Epithelial cell of esophagus (primary cell): ENCODE measurements around the gene MT1M.

ENCODE experiments used
- DNase-seq: peaks from one replicate; pipeline ENCODE4 v3.0.0; 2010; ENCODE audit warnings: low read depth
- H3K4me3 ChIP-seq: 2 replicates; pipeline ENCODE4 v1.5.1; 2011; ENCODE audit warnings: mild to moderate bottlenecking, low read length, control low read depth
- TF ChIP-seq, protein P1 (sequence below): IDR thresholded peaks from 2 replicates; pipeline ENCODE4 v1.5.1; 2011; ENCODE audit warnings: low read depth, mild to moderate bottlenecking, low read length, control low read depth, inconsistent platforms; ENCODE audit not compliant: insufficient read depth; ENCODE audit errors: missing control alignments

The MT1M gene

DNA sequence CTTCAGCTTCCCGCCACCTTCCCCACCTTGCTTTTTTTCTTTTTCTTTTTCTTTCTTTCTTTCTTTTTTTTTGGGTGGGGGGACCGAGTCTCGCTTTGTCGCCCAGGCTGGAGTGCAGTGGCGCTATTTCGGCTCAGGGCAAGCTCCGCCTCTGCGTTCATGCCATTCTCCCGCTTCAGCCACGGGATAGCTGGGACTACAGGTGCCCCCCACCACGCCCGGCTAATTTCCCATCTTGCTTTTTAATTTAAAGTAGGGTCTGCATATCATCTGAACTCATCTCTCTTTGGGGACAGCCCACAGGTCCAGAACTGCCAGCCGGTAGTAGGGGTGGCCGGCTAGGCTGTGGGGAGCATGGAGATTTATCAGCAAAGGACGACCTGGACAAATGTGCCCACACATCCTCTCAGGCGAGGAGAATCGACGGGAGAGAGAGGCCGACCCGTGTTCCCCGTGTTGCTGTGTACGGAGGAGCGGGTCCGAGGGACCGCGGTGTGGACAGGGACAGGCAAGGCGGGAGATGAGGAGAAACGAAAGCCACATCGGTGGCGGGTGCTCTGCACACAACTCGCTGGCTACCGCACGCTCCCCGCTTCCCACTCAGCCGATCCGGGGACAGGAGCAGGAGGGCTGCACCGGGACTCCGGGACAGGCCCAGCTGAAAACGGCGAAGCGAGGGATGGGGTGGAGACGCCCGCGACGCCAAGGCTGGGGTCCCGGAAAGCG lies 2.4 kb downstream of the MT1M start:
- TF ChIP-seq, protein P1, sequence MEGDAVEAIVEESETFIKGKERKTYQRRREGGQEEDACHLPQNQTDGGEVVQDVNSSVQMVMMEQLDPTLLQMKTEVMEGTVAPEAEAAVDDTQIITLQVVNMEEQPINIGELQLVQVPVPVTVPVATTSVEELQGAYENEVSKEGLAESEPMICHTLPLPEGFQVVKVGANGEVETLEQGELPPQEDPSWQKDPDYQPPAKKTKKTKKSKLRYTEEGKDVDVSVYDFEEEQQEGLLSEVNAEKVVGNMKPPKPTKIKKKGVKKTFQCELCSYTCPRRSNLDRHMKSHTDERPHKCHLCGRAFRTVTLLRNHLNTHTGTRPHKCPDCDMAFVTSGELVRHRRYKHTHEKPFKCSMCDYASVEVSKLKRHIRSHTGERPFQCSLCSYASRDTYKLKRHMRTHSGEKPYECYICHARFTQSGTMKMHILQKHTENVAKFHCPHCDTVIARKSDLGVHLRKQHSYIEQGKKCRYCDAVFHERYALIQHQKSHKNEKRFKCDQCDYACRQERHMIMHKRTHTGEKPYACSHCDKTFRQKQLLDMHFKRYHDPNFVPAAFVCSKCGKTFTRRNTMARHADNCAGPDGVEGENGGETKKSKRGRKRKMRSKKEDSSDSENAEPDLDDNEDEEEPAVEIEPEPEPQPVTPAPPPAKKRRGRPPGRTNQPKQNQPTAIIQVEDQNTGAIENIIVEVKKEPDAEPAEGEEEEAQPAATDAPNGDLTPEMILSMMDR, result no peak
- no peak overlapping the region for H3K4me3 ChIP-seq
- DNase-seq, result no peak

DNA sequence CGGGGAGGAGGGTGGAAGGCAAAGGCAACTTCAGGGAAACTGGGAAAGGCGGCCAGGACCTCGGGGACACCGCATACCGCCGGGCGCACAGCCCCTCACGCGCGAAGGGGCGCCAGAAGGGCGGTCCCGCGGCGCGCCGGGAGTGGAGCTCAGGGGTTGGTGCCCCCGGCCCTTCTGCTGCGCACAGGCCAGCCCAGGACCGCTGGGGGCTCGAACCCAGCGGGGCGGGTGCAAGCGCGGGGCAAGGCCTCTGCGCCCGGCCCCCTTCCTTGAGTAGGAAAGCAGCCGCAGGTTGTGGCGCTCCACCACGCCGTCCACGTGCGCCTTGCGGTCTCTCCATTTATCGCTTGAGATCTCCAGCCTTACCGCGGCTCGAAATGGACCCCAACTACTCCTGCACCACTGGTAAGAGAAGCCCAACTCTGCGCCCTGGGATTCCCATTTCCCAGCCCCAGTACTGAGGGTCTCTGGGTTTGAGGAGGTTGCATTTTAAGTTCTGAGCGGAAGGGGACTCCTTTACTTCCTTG lies 3.0 kb downstream of the MT1M start:
- no peak overlapping the region for H3K4me3 ChIP-seq
- DNase-seq, result no peak
- TF ChIP-seq, protein P1, result no peak

DNA sequence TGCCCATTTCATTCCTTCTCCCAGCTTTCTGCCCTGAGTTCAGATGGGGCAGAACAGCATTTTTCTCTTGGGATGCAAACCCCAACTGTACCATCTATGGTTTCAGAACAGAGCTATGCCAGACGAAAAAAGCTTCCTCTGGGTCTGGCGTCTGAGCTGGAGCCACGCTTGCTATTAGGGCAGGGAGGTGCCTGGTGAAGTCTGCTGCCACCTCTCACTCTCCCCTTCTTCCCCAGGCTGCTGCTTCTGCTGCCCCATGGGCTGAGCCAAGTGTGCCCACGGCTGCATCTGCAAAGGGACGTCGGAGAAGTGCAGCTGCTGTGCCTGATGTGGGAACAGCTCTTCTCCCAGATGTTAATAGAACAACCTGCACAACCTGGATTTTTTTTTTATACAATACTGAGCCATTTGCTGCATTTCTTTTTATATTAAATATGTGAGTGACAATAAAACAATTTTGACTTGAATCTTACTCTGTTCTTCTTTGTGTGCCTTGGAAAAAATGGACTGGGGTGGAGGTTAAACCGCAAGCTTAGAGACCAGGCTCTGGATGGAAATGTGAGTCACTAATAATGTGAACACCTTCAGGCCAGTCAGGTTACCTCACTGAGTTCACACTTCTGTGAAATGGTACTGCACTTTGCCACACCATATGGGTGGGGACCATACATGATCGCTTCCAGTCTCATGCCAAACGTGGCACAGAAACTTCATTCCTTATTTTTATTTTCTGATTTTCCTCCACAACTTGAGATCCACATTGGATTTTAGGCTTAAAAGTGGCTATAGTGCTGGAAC lies 4.4 kb downstream of the MT1M start:
- DNase-seq, result no peak
- TF ChIP-seq, protein P1, result no peak
- H3K4me3 ChIP-seq, result no peak overlapping the region

DNA sequence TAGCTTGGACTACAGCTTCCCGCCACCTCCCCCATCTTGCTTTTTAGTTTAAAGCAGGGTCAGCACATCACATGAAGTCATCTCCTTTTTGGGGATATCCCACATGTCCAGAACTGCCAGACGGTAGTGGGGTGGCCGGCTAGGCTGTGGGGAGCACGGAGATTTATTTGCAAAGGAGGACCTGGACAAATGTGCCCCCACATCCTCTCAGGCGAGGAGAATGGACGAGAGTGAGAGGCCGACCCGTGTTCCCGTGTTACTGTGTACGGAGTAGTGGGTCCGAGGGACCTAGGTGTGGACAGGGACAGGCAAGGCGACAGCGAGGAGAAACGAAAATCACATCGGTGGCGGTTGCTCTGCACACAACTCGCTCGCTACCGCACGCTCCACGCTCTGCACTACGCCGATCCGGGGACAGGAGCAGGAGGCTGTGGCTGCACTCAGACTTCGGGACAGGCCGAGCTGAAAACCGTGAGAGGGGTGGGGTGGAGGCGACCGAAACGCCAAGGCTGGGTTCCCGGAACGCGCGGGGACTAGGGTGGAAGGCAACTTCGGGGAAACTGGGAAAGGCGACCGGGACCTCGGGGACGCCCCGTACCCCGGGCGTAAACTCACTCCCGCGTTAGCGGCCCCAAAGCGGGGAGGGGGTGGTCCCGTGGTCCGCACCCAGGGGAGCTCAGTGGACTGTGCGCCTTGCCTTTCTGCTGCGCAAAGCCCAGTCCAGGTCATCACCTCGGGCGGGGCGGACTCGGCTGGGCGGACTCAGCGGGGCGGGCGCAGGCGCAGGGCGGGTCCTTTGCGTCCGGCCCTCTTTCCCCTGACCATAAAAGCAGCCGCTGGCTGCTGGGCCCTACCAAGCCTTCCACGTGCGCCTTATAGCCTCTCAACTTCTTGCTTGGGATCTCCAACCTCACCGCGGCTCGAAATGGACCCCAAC lies 5.6 kb downstream of the MT1M start, which contains the start of gene MT1A:
TSS of gene MT1A (plus strand) at position 853 of the 937 bp plus-strand sequence. CDS start at position 926, 73 bp downstream.
- H3K4me3 ChIP-seq, result peak within 1 kb of the TSS; percentile 25
- TF ChIP-seq, protein P1, result no peak
- DNase-seq, result no peak

DNA sequence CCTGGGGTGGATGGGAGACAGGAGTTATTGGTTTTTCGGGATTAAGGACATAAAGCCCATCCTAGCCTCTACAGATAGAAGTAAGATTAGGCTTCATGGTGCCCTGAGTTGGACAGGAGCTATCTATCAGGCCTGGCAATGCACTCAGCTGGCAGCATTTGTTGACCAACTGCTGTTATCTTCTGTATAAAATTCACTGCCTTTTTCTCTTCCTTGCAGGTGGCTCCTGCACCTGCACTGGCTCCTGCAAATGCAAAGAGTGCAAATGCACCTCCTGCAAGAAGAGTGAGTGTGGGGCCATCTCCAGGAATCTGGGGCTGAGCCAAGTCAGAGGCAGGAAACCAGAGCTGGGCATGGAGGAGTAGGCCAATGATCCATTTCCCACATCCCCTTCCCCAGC lies 6.6 kb downstream of the MT1M start:
- TF ChIP-seq, protein P1, result no peak
- H3K4me3 ChIP-seq, result no peak overlapping the region
- no peak for DNase-seq

DNA sequence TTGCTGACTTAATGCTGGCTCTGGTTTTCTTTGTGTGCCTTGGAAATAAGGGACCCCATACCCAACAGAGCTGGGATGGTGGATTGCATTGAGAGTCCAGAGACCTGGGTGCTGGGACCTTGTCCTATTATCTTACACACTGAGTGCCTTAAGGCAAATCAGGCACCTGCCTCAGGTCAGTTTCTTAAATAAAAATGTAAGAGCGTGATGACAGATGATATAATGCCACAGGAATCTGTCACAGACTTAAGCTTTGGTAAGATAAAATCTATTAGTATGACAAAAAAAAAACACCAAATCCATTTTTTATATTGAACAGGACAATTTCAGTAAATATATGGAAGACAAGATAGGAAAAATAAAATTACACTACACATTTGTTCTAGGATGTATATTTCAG lies 7.6 kb downstream of the MT1M start:
- no peak for DNase-seq
- TF ChIP-seq, protein P1, result no peak
- H3K4me3 ChIP-seq, result no peak overlapping the region
